HepG2 (cell line): ENCODE measurements around the gene GBGT1. TPM values are rescaled to one million over a fixed set of nuclear protein-coding genes. Genes with fewer than 3 reads are reported as not detected.

Experiments
- ATAC-seq: fragments of 200-7000 bp; cut with Tn5 transposase; 3 replicates; pipeline ENCODE4 v1.9.1; 2020; ENCODE audit warnings: mild to moderate bottlenecking, moderate library complexity
- BruUV-seq: library from RNA; stranded (reverse); fragments of 400-500 nt; replicated peaks from 2 replicates; lab custom pipeline; 2021; lab: Mats Ljungman, UMichigan
- CTCF ChIA-PET: fragments of 300-600 bp; formaldehyde crosslinking; extraction: SDS; loops from one replicate; lab custom pipeline; 2021; ENCODE audit warnings: low total read pairs, inconsistent platforms, low intra/inter-chr PET ratio; lab: Yijun Ruan, JAX
- POLR2A ChIA-PET: fragments of 350-600 bp; sonication (Branson Sonifier 250); formaldehyde crosslinking; loops from one replicate; lab custom pipeline; 2020; ENCODE audit warnings: antibody characterized with exemption, inconsistent platforms; lab: Yijun Ruan, JAX
- DNase-seq: peaks from one replicate; pipeline ENCODE4 v3.0.0-alpha.2; 2015; ENCODE audit warnings: low spot score
- FAIRE-seq: peaks from 3 replicates; lab custom pipeline; 2011; peaks lifted over from hg19 to GRCh38; lab: Jason Lieb, UNC
- H2AFZ ChIP-seq: one replicate; pipeline ENCODE4 v1.6.1; 2011; ENCODE audit warnings: low read length, inconsistent platforms
- H3K27ac ChIP-seq: fragments of 300-600 bp; 3 replicates; pipeline ENCODE4 v1.8.0; 2011; ENCODE audit warnings: mixed run types, mild to moderate bottlenecking, mixed read lengths, low read length, inconsistent platforms; ENCODE audit not compliant: insufficient read depth; ENCODE audit errors: extremely low read length
- H3K27me3 ChIP-seq, 2 experiments: fragments of 200-600 bp in 1 of 2; 2 replicates in 1 of 2; 3 replicates in 1 of 2; pipeline versions ENCODE4 v1.6.0 to v1.8.0; 2011; ENCODE audit warnings: low read length in 2 of 2, mild to moderate bottlenecking in 2 of 2, moderate library complexity in 2 of 2, inconsistent platforms in 1 of 2; ENCODE audit not compliant: insufficient read depth in 2 of 2, control insufficient read depth in 1 of 2
- H3K36me3 ChIP-seq, 2 experiments: fragments of 200-600 bp in 1 of 2; replicated peaks in 1 of 2; 2 replicates in 1 of 2; 3 replicates in 1 of 2; pipeline versions ENCODE4 v1.5.1 to v1.8.0; 2011; ENCODE audit warnings: low read length in 2 of 2, inconsistent platforms in 1 of 2; ENCODE audit not compliant: insufficient read depth in 2 of 2, control insufficient read depth in 1 of 2
- H3K4me1 ChIP-seq: 2 replicates; pipeline ENCODE4 v1.5.1; 2012; ENCODE audit warnings: low read length, inconsistent platforms; ENCODE audit not compliant: insufficient read depth
- H3K4me2 ChIP-seq: 2 replicates; pipeline ENCODE4 v1.6.0; 2011; ENCODE audit warnings: low read depth, low read length, inconsistent platforms
- H3K4me3 ChIP-seq, 3 experiments: fragments of 200-600 bp in 1 of 3; sonication (generic), shearing (Covaris generic) in 1 of 3; replicated peaks in 1 of 3; 2 replicates each; pipeline ENCODE4 v1.5.1; 2011 to 2016; ENCODE audit warnings: low read length in 3 of 3, inconsistent platforms in 2 of 3, low read depth in 2 of 3, mild to moderate bottlenecking in 2 of 3, control low read depth in 1 of 3, mixed read lengths in 1 of 3; ENCODE audit not compliant: insufficient read depth in 1 of 3
- H3K79me2 ChIP-seq: one replicate; pipeline ENCODE4 v1.6.1; 2011; ENCODE audit warnings: low read length, inconsistent platforms; ENCODE audit not compliant: insufficient read depth
- H3K9ac ChIP-seq: 2 replicates; pipeline ENCODE4 v1.6.0; 2011; ENCODE audit warnings: mild to moderate bottlenecking, low read depth, low read length, inconsistent platforms; ENCODE audit not compliant: insufficient read depth
- H3K9me3 ChIP-seq: 2 replicates; pipeline ENCODE4 v1.5.1; 2012; ENCODE audit warnings: mild to moderate bottlenecking, low read length
- H4K20me1 ChIP-seq: 2 replicates; pipeline ENCODE4 v1.6.0; 2011; ENCODE audit warnings: inconsistent platforms, mild to moderate bottlenecking, low read length, moderate library complexity; ENCODE audit not compliant: insufficient read depth
- AGO2 ChIP-seq: fragments of 200-400 bp; formaldehyde crosslinking; optimal IDR thresholded peaks from 2 replicates; pipeline ENCODE3; 2017; ENCODE audit warnings: mild to moderate bottlenecking, low read depth, low read length, moderate library complexity
- GATAD2A ChIP-seq: IDR thresholded peaks from 2 replicates; pipeline ENCODE4 v1.6.1; 2016
- HES4 ChIP-seq: sonication (generic); formaldehyde crosslinking; IDR thresholded peaks from 2 replicates; pipeline ENCODE4 v1.9.0; 2021; ENCODE audit warnings: mild to moderate bottlenecking, missing genetic modification reagents, borderline replicate concordance
- PAX8 ChIP-seq: sonication (generic); formaldehyde crosslinking; IDR thresholded peaks from 2 replicates; pipeline ENCODE4 v1.8.0; 2022; ENCODE audit warnings: mild to moderate bottlenecking, missing genetic modification reagents, borderline replicate concordance
- ZBTB42 ChIP-seq: sonication (generic); formaldehyde crosslinking; IDR thresholded peaks from 2 replicates; pipeline ENCODE4 v1.5.0; 2020; ENCODE audit warnings: mild to moderate bottlenecking, missing genetic modification reagents
- ZNF224 ChIP-seq: sonication (generic); formaldehyde crosslinking; IDR thresholded peaks from 2 replicates; pipeline ENCODE4 v1.5.0; 2020; ENCODE audit warnings: mild to moderate bottlenecking, missing genetic modification reagents
- ZNF251 ChIP-seq: sonication (generic); formaldehyde crosslinking; IDR thresholded peaks from 2 replicates; pipeline ENCODE4 v1.9.0; 2021; ENCODE audit warnings: mild to moderate bottlenecking, missing genetic modification reagents
- ZNF652 ChIP-seq: IDR thresholded peaks from 2 replicates; pipeline ENCODE4 v1.6.1; 2016; ENCODE audit warnings: low read depth, borderline replicate concordance
- WGBS: methylation state at CpG from one replicate; pipeline ENCODE4 v1.1.6; 2017; ENCODE audit warnings: low lambda C conversion rate; 5-methylcytosine and 5-hydroxymethylcytosine counted together
- in situ Hi-C: cut with HindIII; loops from 2 replicates; pipeline ENCODE4 v1.10.0; 2017; ENCODE audit warnings: low pct_unique_long_range_greater_than_20kb; ENCODE audit not compliant: extremely low pct_ligation_motif_present
- intact Hi-C: fragments of 100-400 bp; cut with micrococcal nuclease; formaldehyde crosslinking; loops from one replicate; pipeline ENCODE4 v1.10.0; 2022; ENCODE audit not compliant: unreplicated experiment
- polyA plus RNA-seq, 8 experiments: library from polyadenylated mRNA; depleted of rRNA in 3 of 8; stranded (reverse) in 7 of 8; unstranded in 1 of 8; fragments of >200 nt; fragmentation: Illumina TruSeq in 4 of 8; extraction: Trizol in 4 of 8; gene quantifications; 2 replicates each; pipeline versions ENCODE4 v1.2.1 to v1.2.3, GENCODE V29; 2011 to 2016; ENCODE audit warnings: low read depth in 4 of 8, missing spikeins in 1 of 8, mixed read lengths in 1 of 8; ENCODE audit not compliant: insufficient read depth in 1 of 8
- total RNA-seq, 5 experiments: library from RNA; depleted of rRNA; stranded (reverse); fragments of >200 nt; fragmentation: Illumina TruSeq; extraction: Trizol; gene quantifications; 2 replicates each; pipeline ENCODE4 v1.2.3, GENCODE V29; 2016; ENCODE audit warnings: low read depth in 1 of 5
- TF ChIP-seq, protein P1 (sequence below): IDR thresholded peaks from 2 replicates; pipeline ENCODE4 v1.6.1; 2016; ENCODE audit warnings: low read depth, missing genetic modification reagents, missing compliant biosample characterization
- TF ChIP-seq, protein P2 (sequence below): sonication (generic); formaldehyde crosslinking; IDR thresholded peaks from 2 replicates; pipeline ENCODE4 v1.8.0; 2022; ENCODE audit warnings: mild to moderate bottlenecking, missing genetic modification reagents
- TF ChIP-seq, protein P3 (sequence below), 2 experiments: fragments of 450-650 bp in 1 of 2; sonication (generic) in 1 of 2; formaldehyde crosslinking; IDR thresholded peaks; 2 replicates each; pipeline versions ENCODE4 v1.5.0 to v1.8.0; 2020 to 2022; ENCODE audit warnings: mild to moderate bottlenecking in 1 of 2, missing genetic modification reagents in 1 of 2

GBGT1 gene
- total and polyA plus RNA-seq, 2 of the 13 experiments (the other 11 are each of a cell fraction or from before 2014, with no cell fraction given): not detected

DNA sequence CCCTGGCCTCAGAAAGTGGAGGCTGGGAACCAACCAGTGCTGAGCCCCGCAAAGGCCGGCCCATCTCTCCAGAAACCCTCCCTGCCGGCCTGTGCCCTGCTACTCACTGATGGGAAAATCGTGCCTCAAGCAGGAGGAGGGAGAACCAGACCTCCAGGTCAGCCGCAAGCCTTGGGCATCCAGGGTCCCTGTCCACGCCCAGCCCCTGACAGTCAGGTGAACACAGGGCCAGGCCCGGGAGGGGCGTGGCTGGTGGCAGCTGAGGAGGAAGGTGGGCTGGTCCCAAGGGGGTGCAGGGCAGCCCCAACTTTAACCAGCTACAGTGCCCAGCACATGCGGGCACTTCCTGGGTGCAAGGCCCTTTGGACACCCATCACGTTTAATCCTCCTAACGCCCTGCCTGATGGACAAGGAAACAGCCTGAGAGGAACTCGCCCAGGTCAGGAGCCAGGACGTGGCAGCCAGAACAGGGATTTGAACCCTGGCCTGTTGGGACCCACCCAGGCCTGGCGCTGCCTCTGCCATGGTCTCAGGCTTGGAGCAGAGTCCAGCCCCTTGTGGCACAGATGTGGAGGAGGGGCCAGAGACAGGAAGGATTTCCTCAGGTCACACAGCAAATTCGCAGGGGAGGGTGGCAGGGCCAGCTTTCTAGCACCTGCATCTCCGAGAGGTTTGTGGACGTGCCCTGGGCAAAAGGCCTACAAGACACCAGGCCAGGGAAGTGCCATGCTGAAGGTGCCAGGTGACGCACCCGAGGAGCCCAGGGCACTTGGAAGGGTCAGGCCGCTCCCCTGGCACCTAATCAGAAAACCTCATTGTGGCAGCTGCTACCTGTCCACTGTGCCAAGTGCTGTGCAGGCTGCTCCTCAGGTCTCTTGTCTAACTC, 47.1 kb downstream of the GBGT1 start:
- 100% methylated on average over 4 of the region's 20 CpGs for WGBS
- no peaks in the 10 kb centered on the region for H3K27me3 ChIP-seq
- H3K4me2 ChIP-seq: no peak overlapping the region
- in situ Hi-C loops (no loop called here), intact Hi-C loops (no loop called here)
- H4K20me1 ChIP-seq: peaks cover 36% of the 10 kb centered on the region; the same call in 1 of the 2 replicates
- ChIA-PET POLR2A (no interaction called here), CTCF (no interaction called here)
- H3K79me2 ChIP-seq: no peaks in the 10 kb centered on the region
- peaks cover 0 to 2% of the 10 kb centered on the region in 2 experiments; a peak in 2 of 5 replicates for H3K36me3 ChIP-seq
- DNase-seq (no peak), ATAC-seq (no peak), FAIRE-seq (no peak)
- no peaks in the 10 kb centered on the region for H3K9me3 ChIP-seq
- no peak overlapping the region for H3K4me3 ChIP-seq
- no TSS peak for BruUV-seq
- H2AFZ ChIP-seq: no peak overlapping the region
- no peak overlapping the region for H3K27ac ChIP-seq
- no peak overlapping the region for H3K9ac ChIP-seq
- peaks cover 40% of the 10 kb centered on the region for H3K4me1 ChIP-seq
- TF ChIP-seq, protein P1, sequence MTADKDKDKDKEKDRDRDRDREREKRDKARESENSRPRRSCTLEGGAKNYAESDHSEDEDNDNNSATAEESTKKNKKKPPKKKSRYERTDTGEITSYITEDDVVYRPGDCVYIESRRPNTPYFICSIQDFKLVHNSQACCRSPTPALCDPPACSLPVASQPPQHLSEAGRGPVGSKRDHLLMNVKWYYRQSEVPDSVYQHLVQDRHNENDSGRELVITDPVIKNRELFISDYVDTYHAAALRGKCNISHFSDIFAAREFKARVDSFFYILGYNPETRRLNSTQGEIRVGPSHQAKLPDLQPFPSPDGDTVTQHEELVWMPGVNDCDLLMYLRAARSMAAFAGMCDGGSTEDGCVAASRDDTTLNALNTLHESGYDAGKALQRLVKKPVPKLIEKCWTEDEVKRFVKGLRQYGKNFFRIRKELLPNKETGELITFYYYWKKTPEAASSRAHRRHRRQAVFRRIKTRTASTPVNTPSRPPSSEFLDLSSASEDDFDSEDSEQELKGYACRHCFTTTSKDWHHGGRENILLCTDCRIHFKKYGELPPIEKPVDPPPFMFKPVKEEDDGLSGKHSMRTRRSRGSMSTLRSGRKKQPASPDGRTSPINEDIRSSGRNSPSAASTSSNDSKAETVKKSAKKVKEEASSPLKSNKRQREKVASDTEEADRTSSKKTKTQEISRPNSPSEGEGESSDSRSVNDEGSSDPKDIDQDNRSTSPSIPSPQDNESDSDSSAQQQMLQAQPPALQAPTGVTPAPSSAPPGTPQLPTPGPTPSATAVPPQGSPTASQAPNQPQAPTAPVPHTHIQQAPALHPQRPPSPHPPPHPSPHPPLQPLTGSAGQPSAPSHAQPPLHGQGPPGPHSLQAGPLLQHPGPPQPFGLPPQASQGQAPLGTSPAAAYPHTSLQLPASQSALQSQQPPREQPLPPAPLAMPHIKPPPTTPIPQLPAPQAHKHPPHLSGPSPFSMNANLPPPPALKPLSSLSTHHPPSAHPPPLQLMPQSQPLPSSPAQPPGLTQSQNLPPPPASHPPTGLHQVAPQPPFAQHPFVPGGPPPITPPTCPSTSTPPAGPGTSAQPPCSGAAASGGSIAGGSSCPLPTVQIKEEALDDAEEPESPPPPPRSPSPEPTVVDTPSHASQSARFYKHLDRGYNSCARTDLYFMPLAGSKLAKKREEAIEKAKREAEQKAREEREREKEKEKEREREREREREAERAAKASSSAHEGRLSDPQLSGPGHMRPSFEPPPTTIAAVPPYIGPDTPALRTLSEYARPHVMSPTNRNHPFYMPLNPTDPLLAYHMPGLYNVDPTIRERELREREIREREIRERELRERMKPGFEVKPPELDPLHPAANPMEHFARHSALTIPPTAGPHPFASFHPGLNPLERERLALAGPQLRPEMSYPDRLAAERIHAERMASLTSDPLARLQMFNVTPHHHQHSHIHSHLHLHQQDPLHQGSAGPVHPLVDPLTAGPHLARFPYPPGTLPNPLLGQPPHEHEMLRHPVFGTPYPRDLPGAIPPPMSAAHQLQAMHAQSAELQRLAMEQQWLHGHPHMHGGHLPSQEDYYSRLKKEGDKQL: no peak
- TF ChIP-seq ZNF652 (CRISPR knock-in tag) (no peak), AGO2 (peak; percentile 33), GATAD2A (no peak), PAX8 (CRISPR knock-in tag) (no peak), HES4 (no peak), ZBTB42 (CRISPR knock-in tag) (no peak), ZNF251 (no peak), ZNF224 (CRISPR knock-in tag) (no peak)
- TF ChIP-seq, protein P2, sequence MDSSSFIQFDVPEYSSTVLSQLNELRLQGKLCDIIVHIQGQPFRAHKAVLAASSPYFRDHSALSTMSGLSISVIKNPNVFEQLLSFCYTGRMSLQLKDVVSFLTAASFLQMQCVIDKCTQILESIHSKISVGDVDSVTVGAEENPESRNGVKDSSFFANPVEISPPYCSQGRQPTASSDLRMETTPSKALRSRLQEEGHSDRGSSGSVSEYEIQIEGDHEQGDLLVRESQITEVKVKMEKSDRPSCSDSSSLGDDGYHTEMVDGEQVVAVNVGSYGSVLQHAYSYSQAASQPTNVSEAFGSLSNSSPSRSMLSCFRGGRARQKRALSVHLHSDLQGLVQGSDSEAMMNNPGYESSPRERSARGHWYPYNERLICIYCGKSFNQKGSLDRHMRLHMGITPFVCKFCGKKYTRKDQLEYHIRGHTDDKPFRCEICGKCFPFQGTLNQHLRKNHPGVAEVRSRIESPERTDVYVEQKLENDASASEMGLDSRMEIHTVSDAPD (CRISPR knock-in tag): no peak
- TF ChIP-seq, protein P3, sequence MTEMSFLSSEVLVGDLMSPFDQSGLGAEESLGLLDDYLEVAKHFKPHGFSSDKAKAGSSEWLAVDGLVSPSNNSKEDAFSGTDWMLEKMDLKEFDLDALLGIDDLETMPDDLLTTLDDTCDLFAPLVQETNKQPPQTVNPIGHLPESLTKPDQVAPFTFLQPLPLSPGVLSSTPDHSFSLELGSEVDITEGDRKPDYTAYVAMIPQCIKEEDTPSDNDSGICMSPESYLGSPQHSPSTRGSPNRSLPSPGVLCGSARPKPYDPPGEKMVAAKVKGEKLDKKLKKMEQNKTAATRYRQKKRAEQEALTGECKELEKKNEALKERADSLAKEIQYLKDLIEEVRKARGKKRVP (CRISPR knock-in tag; IDR thresholded peaks at IDR 0.05): no peak
